ENCODE results near the gene GRIK2.

Gene GRIK2

GRCh38 chr6:101645770-101646169 is 252.3 kb downstream of the GRIK2 start:
- no peak for DNase-seq

DNA sequence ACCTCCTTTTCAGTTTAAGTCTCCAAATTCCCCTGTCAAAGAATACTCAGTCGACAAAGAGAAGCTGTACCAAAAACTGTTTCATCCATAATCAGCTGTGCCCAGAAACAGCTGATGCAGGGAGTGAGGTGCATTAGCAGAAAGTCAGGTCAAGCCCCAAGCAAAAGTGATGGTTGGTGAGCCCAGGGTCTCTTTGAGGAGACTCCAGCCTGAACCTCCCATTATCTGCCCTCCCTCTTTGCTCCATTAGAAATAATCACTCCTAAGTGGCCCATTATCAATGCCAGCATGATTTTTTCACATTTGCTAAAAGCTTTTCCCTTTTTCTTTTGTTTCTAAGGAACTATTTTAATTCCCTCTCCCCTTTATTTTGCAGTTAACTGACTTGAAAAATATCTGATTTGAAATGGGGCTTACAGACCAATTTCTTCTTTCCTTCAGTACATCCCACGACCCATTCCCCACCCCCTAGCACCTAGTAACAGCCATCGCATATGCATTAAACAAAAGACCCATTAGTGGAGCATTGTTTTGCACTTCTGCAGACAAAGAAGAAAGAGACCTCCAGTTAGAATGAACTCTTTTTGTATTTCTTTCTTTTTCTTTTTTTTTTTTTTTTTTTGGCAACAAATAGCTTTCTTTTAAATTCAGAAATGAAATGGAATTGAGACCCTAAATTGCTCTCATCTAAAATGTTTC is 257.0 kb downstream of the GRIK2 start:
- no peak for DNase-seq

DNA sequence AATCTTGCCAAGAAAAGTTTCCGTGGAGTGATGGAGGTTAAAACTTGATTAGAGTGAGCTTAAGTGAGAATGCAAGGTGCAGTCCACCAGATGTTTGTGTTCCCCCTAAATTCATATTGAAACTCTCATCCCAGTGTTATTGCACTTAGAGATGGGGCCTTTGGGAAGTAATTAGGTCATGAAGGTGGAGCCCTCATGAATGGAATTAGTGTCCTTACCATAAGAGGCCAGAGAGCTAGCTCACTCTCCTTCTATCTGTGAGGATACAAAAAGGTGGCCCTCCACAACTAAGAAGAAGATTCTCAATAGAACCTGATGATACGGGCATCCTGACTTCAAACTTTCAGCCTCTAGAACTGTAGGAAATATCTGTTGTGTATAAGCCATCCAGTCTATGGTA is 258.6 kb downstream of the GRIK2 start:
- no peak for DNase-seq

DNA sequence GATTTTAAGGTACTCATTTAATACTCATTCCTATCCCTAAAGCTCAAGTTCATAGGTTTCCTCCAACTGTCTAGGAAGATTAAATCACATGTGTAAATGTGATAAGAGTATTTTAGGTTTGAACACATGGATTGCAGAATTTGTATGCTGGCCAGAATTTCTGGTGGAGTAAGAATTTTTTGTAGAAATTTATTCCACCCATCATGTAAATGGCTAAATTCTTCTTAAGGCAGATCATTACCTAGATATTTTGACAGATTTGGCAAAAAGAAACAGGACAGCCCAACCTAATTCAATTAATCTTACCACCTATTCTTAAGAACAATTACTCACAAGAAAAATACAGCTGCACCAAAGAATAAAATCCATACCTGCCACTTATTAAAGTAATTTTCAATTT is 261.6 kb downstream of the GRIK2 start:
- no peak for DNase-seq

GRCh38 chr6:101662111-101662897 is 268.8 kb downstream of the GRIK2 start:
- DNase-seq: no peak

- DNase-seq: no peak
Observed at GRCh38 chr6:101663100-101663499, 269.6 kb downstream of the GRIK2 start.

DNA sequence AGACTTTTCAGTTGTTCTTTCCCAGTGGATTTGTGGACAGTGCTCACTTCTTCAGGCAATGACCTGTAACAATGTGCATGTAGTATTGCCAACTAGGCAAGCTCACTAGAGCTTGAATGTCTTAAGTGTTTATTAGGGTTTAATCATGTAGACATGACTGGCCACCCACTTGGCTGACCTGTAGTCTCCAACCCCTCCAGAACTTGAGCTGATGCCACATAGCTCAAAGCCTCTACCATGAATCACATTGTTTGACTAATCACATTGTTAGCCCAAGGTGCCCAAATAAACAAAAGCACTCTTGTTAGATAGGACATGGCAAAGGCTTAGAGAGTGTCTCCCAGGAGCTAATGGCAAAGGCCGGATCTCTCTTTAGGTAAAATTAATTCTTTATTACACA is 272.7 kb downstream of the GRIK2 start:
- DNase-seq: no peak

GRCh38 chr6:101668496-101669030 is 275.1 kb downstream of the GRIK2 start:
- DNase-seq: no peak

DNA sequence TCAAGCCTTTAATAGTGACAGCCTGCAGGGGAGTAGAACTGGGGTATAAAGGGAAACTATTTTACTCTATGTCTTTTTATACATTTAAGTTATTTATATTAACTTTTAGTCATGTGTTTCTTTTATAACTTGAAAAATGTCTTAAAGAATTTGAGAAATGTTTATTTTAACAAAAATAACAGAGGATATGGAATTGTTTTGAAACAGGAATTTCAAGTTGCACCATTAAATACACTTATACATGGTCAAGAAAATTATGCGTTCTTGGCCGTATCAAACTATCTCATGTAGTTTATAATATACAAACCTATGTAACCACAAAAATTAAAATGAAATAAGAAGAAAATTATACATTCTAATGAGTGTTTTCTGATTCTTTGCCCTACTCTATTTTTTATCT is 282.7 kb downstream of the GRIK2 start:
- DNase-seq: no peak

- no peak for DNase-seq
Observed at GRCh38 chr6:101682937-101683336, 289.4 kb downstream of the GRIK2 start.

- no peak for DNase-seq
Observed at GRCh38 chr6:101683884-101684283, 290.4 kb downstream of the GRIK2 start.

GRCh38 chr6:101686653-101687052 is 293.1 kb downstream of the GRIK2 start:
- no peak for DNase-seq

DNA sequence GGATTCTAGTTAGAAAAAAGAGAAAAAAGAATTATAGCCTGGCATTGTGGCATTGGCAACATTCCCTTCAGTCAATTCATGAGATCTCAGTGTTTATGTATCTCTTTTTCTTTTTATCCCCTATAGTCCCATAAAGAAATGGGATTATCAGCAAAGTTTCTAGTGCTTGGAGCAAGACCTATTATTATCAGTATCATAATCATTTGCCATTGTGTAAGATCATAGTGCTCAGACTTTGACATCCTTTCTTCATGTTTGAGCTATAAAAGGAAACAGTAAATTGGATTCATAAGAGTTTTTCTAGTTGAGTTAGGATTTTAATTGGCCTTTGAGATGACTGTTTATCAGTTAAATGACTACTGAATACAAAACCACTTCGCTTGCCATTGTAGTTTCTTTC is 295.6 kb downstream of the GRIK2 start:
- no peak for DNase-seq

DNA sequence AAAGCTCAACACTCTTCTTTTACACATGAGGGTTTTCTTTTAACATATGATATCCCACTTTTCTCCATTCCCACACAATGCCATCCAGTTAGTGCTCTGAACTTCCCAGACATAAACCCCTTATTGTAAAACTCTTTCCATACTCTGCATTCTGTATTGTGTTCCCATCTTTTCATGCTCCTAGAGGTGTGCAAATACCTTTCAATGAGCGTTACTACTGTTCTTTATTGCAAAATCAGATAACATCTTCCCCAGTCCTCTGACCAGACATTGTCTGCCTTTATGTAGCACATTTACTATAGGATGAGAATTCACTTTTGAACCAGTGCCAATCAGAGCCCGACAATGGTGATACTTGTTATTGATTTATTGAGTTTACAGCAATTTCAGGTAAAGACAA is 296.2 kb downstream of the GRIK2 start:
- DNase-seq: no peak

DNA sequence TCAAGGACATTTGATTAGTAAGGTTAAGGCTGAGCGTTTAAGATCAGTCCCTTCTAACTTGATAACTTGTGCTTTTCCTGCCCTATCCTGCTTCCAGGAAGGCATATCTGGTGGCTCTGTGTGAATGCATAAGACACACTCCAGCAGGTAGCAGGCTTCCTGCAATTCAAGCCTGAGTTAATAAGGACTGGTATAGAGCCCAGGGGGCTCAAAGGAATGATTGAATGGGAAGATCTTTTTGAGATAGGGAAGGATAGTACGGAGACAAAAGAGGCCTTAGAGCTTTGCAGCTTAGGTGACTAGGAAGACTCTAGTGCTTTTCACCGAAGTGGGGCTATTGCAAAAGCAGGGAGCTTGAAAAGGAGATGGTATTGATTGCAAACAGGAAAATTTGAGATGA is 307.1 kb downstream of the GRIK2 start:
- DNase-seq: no peak

- DNase-seq: no peak
Observed at GRCh38 chr6:101703311-101703710, 309.8 kb downstream of the GRIK2 start.

DNA sequence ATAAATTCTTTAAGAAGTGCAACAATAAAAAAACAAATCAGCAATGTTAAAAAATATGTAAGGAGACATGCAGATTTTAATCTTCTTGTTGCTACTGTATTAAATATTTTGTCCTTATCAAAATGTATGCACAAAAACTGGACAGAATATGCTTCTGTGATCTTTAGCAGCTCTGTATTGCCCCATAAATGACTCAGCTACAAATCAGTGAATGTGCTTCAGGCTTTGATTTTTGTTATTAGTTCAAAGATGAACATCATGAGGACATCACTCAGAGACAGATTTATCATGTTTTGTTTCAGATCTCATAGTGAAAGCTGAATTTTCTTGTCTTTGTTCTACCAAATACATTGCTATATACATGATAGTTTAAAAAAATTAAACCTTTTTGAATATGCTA is 312.4 kb downstream of the GRIK2 start:
- no peak for DNase-seq

- DNase-seq: no peak
Observed at GRCh38 chr6:101706576-101706975, 313.1 kb downstream of the GRIK2 start.

DNA sequence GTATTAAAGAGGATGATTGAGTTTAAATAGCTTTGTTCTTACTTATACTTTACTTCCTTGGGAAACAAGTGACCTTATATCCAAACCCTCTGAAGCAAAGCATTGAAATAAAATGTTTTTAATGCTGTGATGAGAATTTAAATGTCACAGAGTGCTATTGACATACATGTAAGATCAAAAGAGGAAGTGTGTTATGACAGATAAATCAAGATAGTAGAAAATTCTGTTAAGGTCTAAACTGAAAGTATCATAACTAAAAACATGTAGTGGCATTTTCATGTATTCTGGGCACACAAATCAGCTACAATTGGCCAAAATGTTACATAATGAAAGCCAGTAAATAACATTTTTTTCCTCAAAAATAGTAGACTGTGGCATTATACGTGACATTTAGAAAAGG is 318.0 kb downstream of the GRIK2 start:
- DNase-seq: no peak

DNA sequence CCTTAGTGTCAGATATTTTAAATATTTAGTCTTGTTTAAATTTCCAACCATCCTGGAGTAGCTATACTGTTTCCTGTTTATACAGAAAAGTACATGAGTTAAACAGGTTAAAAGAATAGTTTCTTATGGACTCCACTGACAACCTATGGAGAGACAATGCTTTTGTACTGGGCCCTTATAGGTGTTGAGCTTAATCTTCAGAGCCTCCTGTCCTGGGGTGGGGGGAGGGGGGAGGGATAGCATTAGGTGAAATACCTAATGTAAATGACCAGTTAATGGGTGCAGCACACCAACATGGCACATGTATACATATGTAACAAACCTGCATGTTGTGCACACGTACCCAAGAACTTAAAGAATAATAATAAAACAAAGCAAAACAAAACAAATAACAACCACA is 322.9 kb downstream of the GRIK2 start:
- DNase-seq: no peak

DNA sequence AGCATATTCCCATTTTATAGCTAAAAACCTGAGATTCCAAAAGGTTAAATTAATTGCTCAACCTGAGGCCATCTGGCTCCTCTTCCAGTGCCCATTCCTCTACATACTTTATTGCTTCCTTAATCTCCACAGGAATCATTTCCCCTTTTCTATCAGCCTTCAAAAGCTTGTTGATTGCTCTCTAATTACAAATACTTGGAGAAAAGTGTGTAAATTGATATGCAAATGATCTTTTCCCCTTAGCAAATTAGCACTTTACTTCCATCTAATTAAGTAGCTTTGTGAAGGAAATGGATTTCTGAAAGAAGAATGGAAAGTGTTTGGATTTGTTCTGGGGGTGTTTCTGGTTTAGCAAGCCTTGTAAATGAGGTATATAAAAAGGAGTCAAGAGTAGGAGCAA is 323.3 kb downstream of the GRIK2 start:
- DNase-seq: no peak

DNA sequence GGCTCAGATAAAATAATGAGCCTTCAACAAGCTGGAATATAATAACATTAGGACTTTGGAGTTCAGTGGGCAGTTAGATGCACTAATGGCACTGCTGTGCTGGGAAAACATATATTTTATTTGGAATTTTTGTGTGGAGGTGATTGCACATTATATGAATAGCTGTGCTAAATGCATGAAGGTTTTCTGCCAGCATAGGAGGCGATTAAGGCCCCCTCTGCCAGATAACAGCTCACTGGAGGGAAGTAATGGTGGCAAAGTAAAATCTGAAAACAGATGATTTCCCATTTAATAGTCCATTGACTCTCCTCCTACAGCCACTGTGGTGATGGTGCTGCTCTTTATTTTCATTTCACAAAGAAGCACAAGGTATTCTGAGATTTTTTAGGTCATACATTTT is 326.0 kb downstream of the GRIK2 start:
- no peak for DNase-seq

DNA sequence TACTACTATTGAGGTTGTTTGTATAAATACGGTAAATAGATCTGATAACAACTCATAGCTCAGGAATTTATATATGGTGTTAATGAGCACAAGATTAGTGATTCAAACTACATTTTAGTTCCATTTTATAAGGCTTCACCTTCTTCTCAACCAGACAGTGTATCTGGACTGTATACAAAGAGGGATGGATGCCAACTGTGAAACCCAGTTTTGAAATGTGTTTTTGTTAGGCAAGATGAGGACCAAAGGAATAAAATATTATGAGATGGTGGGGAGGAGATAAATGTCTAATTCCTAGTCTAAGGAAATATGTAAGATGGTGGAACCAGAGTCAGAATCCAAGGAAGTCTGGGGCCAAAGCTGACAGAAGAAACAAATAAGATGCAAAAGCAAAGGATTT is 329.0 kb downstream of the GRIK2 start:
- DNase-seq: no peak

- no peak for DNase-seq
Observed at GRCh38 chr6:101722991-101723579, 329.6 kb downstream of the GRIK2 start.
